ENCODE measurements around the gene AMY2B.
"Not testable (repeated sequence)": the region's sequence is repeated elsewhere in the genome, so short reads cannot be mapped to it uniquely, and the experiment has no call there.

AMY2B gene

DNA sequence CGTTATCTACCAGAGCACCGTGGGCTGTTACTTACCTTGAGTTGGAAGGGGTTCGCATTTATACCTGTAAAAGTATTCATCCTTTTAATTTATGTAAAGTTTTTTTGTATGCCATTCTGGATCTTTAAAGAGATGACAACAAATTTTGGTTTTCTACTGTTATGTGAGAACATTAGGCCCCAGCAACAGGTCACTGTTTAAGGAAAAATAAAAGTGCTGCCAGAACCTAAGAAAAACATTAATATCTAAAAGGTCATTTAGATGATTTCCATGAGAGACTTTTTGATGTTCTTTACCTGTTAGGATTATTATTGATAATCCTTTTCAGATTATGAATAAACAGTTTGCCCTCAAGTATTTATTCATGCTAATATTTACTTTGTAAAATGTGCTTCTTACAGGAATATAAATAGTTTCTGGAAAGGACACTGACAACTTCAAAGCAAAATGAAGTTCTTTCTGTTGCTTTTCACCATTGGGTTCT is 45.6 kb downstream of the AMY2B start, which contains the start of gene AMY2A:
TSS of gene AMY2A (plus strand) at position 434 of the 484 bp plus-strand sequence. CDS start at position 448, 14 bp downstream.
- TF ChIP-seq, protein P1, sequence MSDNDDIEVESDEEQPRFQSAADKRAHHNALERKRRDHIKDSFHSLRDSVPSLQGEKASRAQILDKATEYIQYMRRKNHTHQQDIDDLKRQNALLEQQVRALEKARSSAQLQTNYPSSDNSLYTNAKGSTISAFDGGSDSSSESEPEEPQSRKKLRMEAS (IDR thresholded peaks at IDR 0.05): not testable (repeated sequence)
- TF ChIP-seq RAD21, CREB1 (IDR thresholded peaks at IDR 0.05; ENCODE audit: low read depth): not testable (repeated sequence)
